GM23248 (cell line): Measurements from ENCODE around the gene VSTM5.

ENCODE experiments used
- EZH2 ChIP-seq: fragments of 200-600 bp; sonication (generic); IDR thresholded peaks from 2 replicates; pipeline ENCODE4 v1.6.1; 2018; ENCODE audit warnings: antibody characterized with exemption, mild to moderate bottlenecking; ENCODE audit not compliant: insufficient read depth, poor library complexity, severe bottlenecking
- EZH2phosphoT487 ChIP-seq: fragments of 200-600 bp; sonication (generic); IDR thresholded peaks from 2 replicates; pipeline ENCODE4 v1.6.1; 2018; ENCODE audit warnings: antibody characterized with exemption, moderate library complexity, mild to moderate bottlenecking, low read depth; ENCODE audit not compliant: insufficient read depth

- no peak for TF ChIP-seq EZH2phosphoT487
- no peak for TF ChIP-seq EZH2
Measured at GRCh38 chr11:93875637-93876036, 25.2 kb upstream of the VSTM5 start.
